Neural progenitor cell (in vitro differentiated cells): ENCODE results near the gene GALNT8. TPM values are rescaled to one million over a fixed set of nuclear protein-coding genes. Genes with fewer than 3 reads are reported as not detected.

Experiments
- DNase-seq: peaks from one replicate; pipeline ENCODE4 v3.0.0-alpha.2; 2016; ENCODE audit warnings: low spot score
- H2AFZ ChIP-seq: fragments of 200-600 bp; sonication (generic); replicated peaks from 2 replicates; pipeline ENCODE4 v1.6.1; 2016; ENCODE audit warnings: antibody characterized with exemption
- H3F3A ChIP-seq: fragments of 200-600 bp; sonication (generic); 2 replicates; pipeline ENCODE4 v1.6.1; 2016; ENCODE audit warnings: antibody characterized with exemption, low read depth
- H3K27ac ChIP-seq: fragments of 200-600 bp; sonication (generic); 2 replicates; pipeline ENCODE4 v1.5.1; 2016; ENCODE audit warnings: mild to moderate bottlenecking
- H3K27me3 ChIP-seq: fragments of 200-600 bp; sonication (generic); 2 replicates; pipeline ENCODE4 v1.6.1; 2016; ENCODE audit warnings: mild to moderate bottlenecking, moderate library complexity
- H3K36me3 ChIP-seq: fragments of 200-600 bp; sonication (generic); 2 replicates; pipeline ENCODE4 v1.5.1; 2016
- H3K4me1 ChIP-seq: fragments of 200-600 bp; sonication (generic); 2 replicates; pipeline ENCODE4 v1.6.1; 2016; ENCODE audit warnings: mixed run types
- H3K4me2 ChIP-seq: fragments of 200-600 bp; sonication (generic); 2 replicates; pipeline ENCODE4 v1.6.1; 2016
- H3K4me3 ChIP-seq: fragments of 200-600 bp; sonication (generic); 2 replicates; pipeline ENCODE4 v1.5.1; 2016
- H3K79me2 ChIP-seq: fragments of 200-600 bp; sonication (generic); 2 replicates; pipeline ENCODE4 v1.6.1; 2016; ENCODE audit warnings: low read depth
- H3K9ac ChIP-seq: fragments of 200-600 bp; sonication (generic); 2 replicates; pipeline ENCODE4 v1.6.1; 2016
- H3K9me3 ChIP-seq: fragments of 200-600 bp; sonication (generic); 2 replicates; pipeline ENCODE4 v1.5.1; 2016; ENCODE audit warnings: low read depth
- H4K20me1 ChIP-seq: fragments of 200-600 bp; sonication (generic); 2 replicates; pipeline ENCODE4 v1.6.1; 2016; ENCODE audit warnings: low read depth
- H3K27ac Mint-ChIP-seq: 3 replicates; pipeline ENCODE4 v1.8.0; 2021; ENCODE audit warnings: mixed read lengths
- H3K27me3 Mint-ChIP-seq: 2 replicates; pipeline ENCODE4 v1.8.0; 2022; ENCODE audit warnings: low read depth, mild to moderate bottlenecking, inconsistent platforms, moderate library complexity, mixed read lengths; ENCODE audit not compliant: insufficient read depth
- H3K36me3 Mint-ChIP-seq: 3 replicates; pipeline ENCODE4 v1.8.0; 2021; ENCODE audit warnings: mixed read lengths
- H3K4me1 Mint-ChIP-seq: 3 replicates; pipeline ENCODE4 v1.8.0; 2021; ENCODE audit warnings: mixed read lengths
- H3K4me3 Mint-ChIP-seq: 3 replicates; pipeline ENCODE4 v1.8.0; 2021; ENCODE audit warnings: mild to moderate bottlenecking, moderate library complexity, mixed read lengths
- H3K9me3 Mint-ChIP-seq: 3 replicates; pipeline ENCODE4 v1.8.0; 2020; ENCODE audit warnings: mixed read lengths
- EZH2 ChIP-seq: fragments of 200-600 bp; sonication (generic); IDR thresholded peaks from 2 replicates; pipeline ENCODE4 v1.6.1; 2017; ENCODE audit warnings: antibody characterized with exemption, mild to moderate bottlenecking, moderate library complexity
- EZH2phosphoT487 ChIP-seq: fragments of 200-600 bp; sonication (generic); IDR thresholded peaks from 2 replicates; pipeline ENCODE4 v1.6.1; 2017; ENCODE audit warnings: antibody characterized with exemption
- total RNA-seq: library from RNA; depleted of rRNA; stranded (reverse); fragments of >200 nt; gene quantifications from 2 replicates; pipeline ENCODE4 v1.2.3, GENCODE V29; 2015; ENCODE audit warnings: low replicate concordance
- TF ChIP-seq, protein P1 (sequence below): fragments of 200-600 bp; sonication (generic); IDR thresholded peaks from 2 replicates; pipeline ENCODE4 v1.5.1; 2017; ENCODE audit warnings: antibody characterized with exemption, mild to moderate bottlenecking

GALNT8 gene
- total RNA-seq, 1 donor from 2014 or later, result 2.6 TPM

DNA sequence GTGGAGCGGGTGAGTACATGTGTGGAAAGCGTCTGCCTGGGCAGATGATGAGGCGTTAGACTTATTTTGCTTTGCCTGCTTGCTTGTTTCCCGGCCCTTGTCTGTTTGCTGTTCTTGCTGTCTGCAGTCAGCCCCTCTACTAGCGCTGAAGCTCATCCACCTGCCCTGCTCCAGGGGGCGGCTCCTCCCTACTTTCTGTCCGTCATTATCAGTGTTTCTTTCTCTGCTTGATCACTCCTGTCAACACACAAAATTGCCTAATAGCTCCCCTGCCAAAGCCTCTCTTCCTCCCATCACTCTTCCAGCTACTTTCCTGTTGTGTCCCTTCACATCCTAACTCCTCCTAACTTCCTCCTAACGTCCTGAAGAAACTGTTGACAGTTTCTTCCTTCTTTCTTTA is 34.9 kb upstream of the GALNT8 start:
- Histone ChIP-seq H2AFZ (no peak overlapping the region), H3K27ac (no peak overlapping the region), H3K27me3 (no peaks in the 10 kb centered on the region), H3K4me2 (no peak overlapping the region), H3K4me1 (no peaks in the 10 kb centered on the region), H3K4me3 (no peak overlapping the region), H3K9me3 (no peaks in the 10 kb centered on the region), H3F3A (no peaks in the 10 kb centered on the region), H3K79me2 (no peaks in the 10 kb centered on the region), H3K36me3 (peaks cover 8% of the 10 kb centered on the region), H3K9ac (no peak overlapping the region), H4K20me1 (no peaks in the 10 kb centered on the region)
- TF ChIP-seq EZH2 (no peak), EZH2phosphoT487 (no peak)
- TF ChIP-seq, protein P1, sequence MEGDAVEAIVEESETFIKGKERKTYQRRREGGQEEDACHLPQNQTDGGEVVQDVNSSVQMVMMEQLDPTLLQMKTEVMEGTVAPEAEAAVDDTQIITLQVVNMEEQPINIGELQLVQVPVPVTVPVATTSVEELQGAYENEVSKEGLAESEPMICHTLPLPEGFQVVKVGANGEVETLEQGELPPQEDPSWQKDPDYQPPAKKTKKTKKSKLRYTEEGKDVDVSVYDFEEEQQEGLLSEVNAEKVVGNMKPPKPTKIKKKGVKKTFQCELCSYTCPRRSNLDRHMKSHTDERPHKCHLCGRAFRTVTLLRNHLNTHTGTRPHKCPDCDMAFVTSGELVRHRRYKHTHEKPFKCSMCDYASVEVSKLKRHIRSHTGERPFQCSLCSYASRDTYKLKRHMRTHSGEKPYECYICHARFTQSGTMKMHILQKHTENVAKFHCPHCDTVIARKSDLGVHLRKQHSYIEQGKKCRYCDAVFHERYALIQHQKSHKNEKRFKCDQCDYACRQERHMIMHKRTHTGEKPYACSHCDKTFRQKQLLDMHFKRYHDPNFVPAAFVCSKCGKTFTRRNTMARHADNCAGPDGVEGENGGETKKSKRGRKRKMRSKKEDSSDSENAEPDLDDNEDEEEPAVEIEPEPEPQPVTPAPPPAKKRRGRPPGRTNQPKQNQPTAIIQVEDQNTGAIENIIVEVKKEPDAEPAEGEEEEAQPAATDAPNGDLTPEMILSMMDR, result no peak
- Mint-ChIP-seq H3K4me3 (no peak overlapping the region), H3K27me3 (no peaks in the 10 kb centered on the region), H3K4me1 (no peaks in the 10 kb centered on the region), H3K27ac (no peak overlapping the region), H3K36me3 (peaks cover 17% of the 10 kb centered on the region), H3K9me3 (no peaks in the 10 kb centered on the region)
- no peak for DNase-seq

DNA sequence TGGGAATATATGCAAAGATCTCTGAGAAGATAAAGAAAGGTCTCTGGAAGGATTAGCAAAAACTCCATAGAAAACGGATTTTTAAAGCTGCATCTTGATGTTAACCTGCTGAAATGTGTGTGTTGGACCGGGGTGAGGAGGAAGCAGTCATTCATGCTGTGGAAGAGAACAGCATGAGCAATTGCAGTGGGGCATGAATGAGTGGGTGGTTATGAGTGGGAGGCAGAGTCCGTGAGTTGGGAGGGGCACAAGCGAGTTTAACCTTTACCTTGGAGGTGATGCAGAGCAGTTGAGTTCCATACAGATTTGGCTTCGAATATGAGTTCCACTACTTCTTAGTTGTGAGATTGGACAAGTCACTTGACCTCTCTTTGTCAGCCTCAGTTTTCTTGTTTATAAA is 29.4 kb upstream of the GALNT8 start:
- H3K4me3 Mint-ChIP-seq, result no peak overlapping the region
- no peak overlapping the region for H3K27ac Mint-ChIP-seq
- H4K20me1 ChIP-seq, result no peaks in the 10 kb centered on the region
- no peaks in the 10 kb centered on the region for H3K4me1 Mint-ChIP-seq
- H3K9me3 ChIP-seq, result no peaks in the 10 kb centered on the region
- H3K27ac ChIP-seq, result no peak overlapping the region
- peaks cover 22% of the 10 kb centered on the region for H3K36me3 Mint-ChIP-seq
- no peak overlapping the region for H3K9ac ChIP-seq
- no peaks in the 10 kb centered on the region for H3K79me2 ChIP-seq
- no peaks in the 10 kb centered on the region for H3K36me3 ChIP-seq
- H3K4me1 ChIP-seq, result no peaks in the 10 kb centered on the region
- H3K27me3 ChIP-seq, result no peaks in the 10 kb centered on the region
- no peak overlapping the region for H3K4me3 ChIP-seq
- no peak for DNase-seq
- H3K4me2 ChIP-seq, result no peak overlapping the region
- H3F3A ChIP-seq, result no peaks in the 10 kb centered on the region
- no peaks in the 10 kb centered on the region for H3K9me3 Mint-ChIP-seq
- H2AFZ ChIP-seq, result no peak overlapping the region
- H3K27me3 Mint-ChIP-seq, result peaks cover 2% of the 10 kb centered on the region
- TF ChIP-seq EZH2phosphoT487 (no peak), EZH2 (no peak)
- TF ChIP-seq, protein P1, result no peak

DNA sequence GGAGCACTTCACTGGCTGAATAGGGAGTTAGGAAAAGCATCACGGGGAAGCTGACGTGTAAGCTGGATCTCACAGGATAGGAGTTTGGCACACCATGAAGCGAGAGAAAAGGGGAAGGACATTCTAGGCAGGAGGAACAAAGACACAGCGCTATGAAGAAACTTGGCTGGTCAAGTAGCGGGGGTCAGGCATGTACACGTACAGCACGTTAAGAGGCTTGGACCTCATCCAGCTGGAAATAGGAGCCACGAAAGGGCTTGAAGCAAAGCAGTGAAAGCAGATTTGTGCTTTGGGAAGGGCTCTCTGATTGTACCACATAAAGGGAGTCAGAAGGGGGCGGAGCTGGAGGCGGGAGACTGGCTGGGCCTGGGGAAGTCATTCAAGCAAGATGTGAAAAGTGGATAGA is 19.6 kb upstream of the GALNT8 start:
- no peak overlapping the region for H3K4me3 Mint-ChIP-seq
- H3K36me3 Mint-ChIP-seq, result peaks cover 2% of the 10 kb centered on the region
- H3K27ac Mint-ChIP-seq, result no peak overlapping the region
- H3K36me3 ChIP-seq, result no peaks in the 10 kb centered on the region
- H3K4me1 ChIP-seq, result peaks cover 13% of the 10 kb centered on the region
- TF ChIP-seq, protein P1, result no peak
- no peak for TF ChIP-seq EZH2
- TF ChIP-seq EZH2phosphoT487, result no peak
- peak overlapping the region; percentile 51 for H3K27ac ChIP-seq
- H3K9ac ChIP-seq, result no peak overlapping the region
- H3K27me3 ChIP-seq, result no peaks in the 10 kb centered on the region
- no peak overlapping the region for H3K4me3 ChIP-seq
- H3K9me3 ChIP-seq, result no peaks in the 10 kb centered on the region
- H3K4me1 Mint-ChIP-seq, result peaks cover 7% of the 10 kb centered on the region
- no peak overlapping the region for H2AFZ ChIP-seq
- no peaks in the 10 kb centered on the region for H4K20me1 ChIP-seq
- peak overlapping the region; percentile 47 for H3K4me2 ChIP-seq
- H3K79me2 ChIP-seq, result no peaks in the 10 kb centered on the region
- H3K27me3 Mint-ChIP-seq, result no peaks in the 10 kb centered on the region
- no peaks in the 10 kb centered on the region for H3K9me3 Mint-ChIP-seq
- peaks cover 6% of the 10 kb centered on the region for H3F3A ChIP-seq
- peak; percentile 69 for DNase-seq
